A673 (cell line): ENCODE results near the gene ANO3.

ENCODE experiments used
- EZH2 ChIP-seq: fragments of 200-600 bp; sonication (generic); IDR thresholded peaks from 2 replicates; pipeline ENCODE4 v1.6.1; 2017; ENCODE audit warnings: borderline replicate concordance, low read depth, mild to moderate bottlenecking, mixed read lengths, antibody characterized with exemption, low read length; ENCODE audit not compliant: poor library complexity, severe bottlenecking
- TF ChIP-seq, protein P1 (sequence below): fragments of 300-800, 200-600 bp; sonication (generic); conservative IDR thresholded peaks from 2 replicates; pipeline ENCODE4 v1.5.1; 2017; ENCODE audit warnings: low read depth, mild to moderate bottlenecking, antibody characterized with exemption, low read length, moderate library complexity, mixed read lengths

DNA sequence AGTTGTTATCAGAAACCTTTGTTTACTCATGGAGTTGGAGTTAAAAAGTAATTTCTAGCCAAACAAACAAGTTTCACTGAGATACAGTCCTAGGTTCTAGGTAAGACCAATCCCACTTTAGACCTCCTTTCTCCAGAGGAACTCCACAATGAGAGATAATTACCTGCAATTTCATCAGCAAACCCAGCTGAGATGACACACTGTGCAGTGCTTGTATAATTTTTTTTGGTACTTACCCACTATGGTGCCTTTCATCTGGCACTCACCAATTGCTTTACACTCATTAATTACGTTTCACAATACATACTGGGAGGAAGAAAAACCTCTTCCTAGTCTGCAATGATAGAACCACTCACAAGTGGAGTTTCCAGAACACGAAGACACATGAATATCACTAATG, 242.0 kb downstream of the ANO3 start:
- TF ChIP-seq, protein P1, sequence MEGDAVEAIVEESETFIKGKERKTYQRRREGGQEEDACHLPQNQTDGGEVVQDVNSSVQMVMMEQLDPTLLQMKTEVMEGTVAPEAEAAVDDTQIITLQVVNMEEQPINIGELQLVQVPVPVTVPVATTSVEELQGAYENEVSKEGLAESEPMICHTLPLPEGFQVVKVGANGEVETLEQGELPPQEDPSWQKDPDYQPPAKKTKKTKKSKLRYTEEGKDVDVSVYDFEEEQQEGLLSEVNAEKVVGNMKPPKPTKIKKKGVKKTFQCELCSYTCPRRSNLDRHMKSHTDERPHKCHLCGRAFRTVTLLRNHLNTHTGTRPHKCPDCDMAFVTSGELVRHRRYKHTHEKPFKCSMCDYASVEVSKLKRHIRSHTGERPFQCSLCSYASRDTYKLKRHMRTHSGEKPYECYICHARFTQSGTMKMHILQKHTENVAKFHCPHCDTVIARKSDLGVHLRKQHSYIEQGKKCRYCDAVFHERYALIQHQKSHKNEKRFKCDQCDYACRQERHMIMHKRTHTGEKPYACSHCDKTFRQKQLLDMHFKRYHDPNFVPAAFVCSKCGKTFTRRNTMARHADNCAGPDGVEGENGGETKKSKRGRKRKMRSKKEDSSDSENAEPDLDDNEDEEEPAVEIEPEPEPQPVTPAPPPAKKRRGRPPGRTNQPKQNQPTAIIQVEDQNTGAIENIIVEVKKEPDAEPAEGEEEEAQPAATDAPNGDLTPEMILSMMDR = no peak
- TF ChIP-seq EZH2 = no peak
